Type B pancreatic cell (in vitro differentiated cells): Measurements from ENCODE around the gene WNK1. TPM values are rescaled to one million over a fixed set of nuclear protein-coding genes. Genes with fewer than 3 reads are reported as not detected.

ENCODE experiments used
- DNase-seq: peaks from one replicate; pipeline ENCODE4 v3.0.0; 2021; ENCODE audit warnings: mixed read lengths; ENCODE audit not compliant: unreplicated experiment; ENCODE audit errors: extremely low spot score
- H3K27ac Mint-ChIP-seq: 2 replicates; pipeline ENCODE4 v1.8.0; 2021; ENCODE audit warnings: mild to moderate bottlenecking, mixed read lengths
- H3K27me3 Mint-ChIP-seq: 2 replicates; pipeline ENCODE4 v1.8.0; 2021; ENCODE audit warnings: mixed read lengths
- H3K36me3 Mint-ChIP-seq: 2 replicates; pipeline ENCODE4 v1.8.0; 2021; ENCODE audit warnings: mixed read lengths
- H3K4me1 Mint-ChIP-seq: one replicate; pipeline ENCODE4 v1.8.0; 2021; ENCODE audit warnings: mixed read lengths; ENCODE audit not compliant: unreplicated experiment
- H3K4me3 Mint-ChIP-seq: 2 replicates; pipeline ENCODE4 v1.8.0; 2021; ENCODE audit warnings: mild to moderate bottlenecking, mixed read lengths
- H3K9me3 Mint-ChIP-seq: 2 replicates; pipeline ENCODE4 v1.8.0; 2021; ENCODE audit warnings: mixed read lengths
- CTCF ChIP-seq: fragments of 200-600 bp; sonication (generic); conservative IDR thresholded peaks from 2 replicates; pipeline ENCODE4 v1.5.0; 2021; ENCODE audit warnings: antibody characterized with exemption, mild to moderate bottlenecking
- total RNA-seq: library from RNA; stranded (reverse); gene quantifications from 2 replicates; pipeline ENCODE4 v1.2.1, GENCODE V29; 2021; ENCODE audit warnings: low replicate concordance

WNK1 gene
- total RNA-seq, 1 donor from 2014 or later = 132 TPM

GRCh38 chr12:753611-754472 lies 1.5 kb downstream of the WNK1 start:
- Mint-ChIP-seq H3K36me3 (peaks cover 21% of the 10 kb centered on the region), H3K27me3 (no peaks in the 10 kb centered on the region), H3K9me3 (no peaks in the 10 kb centered on the region), H3K4me3 (peak overlapping the region; percentile 95), H3K4me1 (peaks cover 18% of the 10 kb centered on the region), H3K27ac (peak overlapping the region; percentile 87)
- DNase-seq = no peak
- TF ChIP-seq CTCF = no peak

- DNase-seq = no peak
- Mint-ChIP-seq H3K4me3 (peak overlapping the region; percentile 95), H3K27me3 (no peaks in the 10 kb centered on the region), H3K9me3 (no peaks in the 10 kb centered on the region), H3K36me3 (peaks cover 22% of the 10 kb centered on the region), H3K4me1 (peaks cover 19% of the 10 kb centered on the region), H3K27ac (peak overlapping the region; percentile 87)
- TF ChIP-seq CTCF = no peak
Measured at GRCh38 chr12:754473-754820, 2.1 kb downstream of the WNK1 start.

- peaks cover 27% of the 10 kb centered on the region for H3K36me3 Mint-ChIP-seq
- DNase-seq = no peak
- H3K27ac Mint-ChIP-seq = peak overlapping the region; percentile 87
- H3K4me1 Mint-ChIP-seq = peaks cover 21% of the 10 kb centered on the region
- no peaks in the 10 kb centered on the region for H3K9me3 Mint-ChIP-seq
- peak overlapping the region; percentile 95 for H3K4me3 Mint-ChIP-seq
- no peaks in the 10 kb centered on the region for H3K27me3 Mint-ChIP-seq
- peak; percentile 76 for TF ChIP-seq CTCF
Measured at GRCh38 chr12:754851-755562, 2.6 kb downstream of the WNK1 start.

GRCh38 chr12:759628-760027 lies 7.2 kb downstream of the WNK1 start:
- H3K27me3 Mint-ChIP-seq = no peaks in the 10 kb centered on the region
- peaks cover 4% of the 10 kb centered on the region for H3K9me3 Mint-ChIP-seq
- no peak overlapping the region for H3K4me3 Mint-ChIP-seq
- no peak for TF ChIP-seq CTCF
- peaks cover 49% of the 10 kb centered on the region for H3K36me3 Mint-ChIP-seq
- DNase-seq = no peak
- peaks cover 20% of the 10 kb centered on the region for H3K4me1 Mint-ChIP-seq
- no peak overlapping the region for H3K27ac Mint-ChIP-seq

- DNase-seq = no peak
- peaks cover 4% of the 10 kb centered on the region for H3K9me3 Mint-ChIP-seq
- no peak overlapping the region for H3K4me3 Mint-ChIP-seq
- no peak overlapping the region for H3K27ac Mint-ChIP-seq
- TF ChIP-seq CTCF = no peak
- H3K4me1 Mint-ChIP-seq = peaks cover 13% of the 10 kb centered on the region
- H3K27me3 Mint-ChIP-seq = no peaks in the 10 kb centered on the region
- H3K36me3 Mint-ChIP-seq = peaks cover 48% of the 10 kb centered on the region
Measured at GRCh38 chr12:761256-761655, 8.9 kb downstream of the WNK1 start.
